GM12878 (cell line): Measurements from ENCODE around the gene RUFY3. TPM values are rescaled to one million over a fixed set of nuclear protein-coding genes. Genes with fewer than 3 reads are reported as not detected.

Source experiments
- BCL11A ChIP-seq: IDR thresholded peaks from 2 replicates; pipeline ENCODE4 v1.6.1; 2011; ENCODE audit warnings: low read depth, low read length
- CBX3 ChIP-seq: fragments of 200-600 bp; sonication (generic); IDR thresholded peaks from 2 replicates; pipeline ENCODE4 v1.6.1; 2016; ENCODE audit warnings: low read depth, borderline replicate concordance
- CHD4 ChIP-seq: fragments of 200-600 bp; sonication (generic); IDR thresholded peaks from 2 replicates; pipeline ENCODE4 v1.6.1; 2016; ENCODE audit warnings: mild to moderate bottlenecking
- IRF4 ChIP-seq: IDR thresholded peaks from 2 replicates; pipeline ENCODE4 v1.6.1; 2011; ENCODE audit warnings: low read depth, low read length
- NR2F1 ChIP-seq: fragments of 450-650 bp; conservative IDR thresholded peaks from 2 replicates; pipeline ENCODE4 v1.6.1; 2017; ENCODE audit warnings: mild to moderate bottlenecking
- RAD51 ChIP-seq: fragments of 450-650 bp; IDR thresholded peaks from 2 replicates; pipeline ENCODE4 v1.6.1; 2016; ENCODE audit warnings: moderate library complexity, mild to moderate bottlenecking, inconsistent platforms
- RBBP5 ChIP-seq: fragments of 200-600 bp; sonication (generic); conservative IDR thresholded peaks from 2 replicates; pipeline ENCODE4 v1.6.1; 2016
- SMC3 ChIP-seq: IDR thresholded peaks from 2 replicates; pipeline ENCODE4 v1.6.1; 2011; ENCODE audit warnings: low read length, improper control_type of control experiment, borderline replicate concordance
- SREBF1 ChIP-seq: IDR thresholded peaks from 2 replicates; pipeline ENCODE4 v1.6.1; 2012; ENCODE audit warnings: mild to moderate bottlenecking, low read length
- polyA plus RNA-seq, 11 experiments: library from polyadenylated mRNA; depleted of rRNA in 4 of 11; unstranded in 6 of 11; stranded (reverse) in 5 of 11; fragments of >200 nt; fragmentation: Nextera tagmentation in 4 of 11; fragmentation: Illumina TruSeq in 1 of 11; extraction: Ambion mirVana in 4 of 11; extraction: Trizol in 1 of 11; gene quantifications; 1 replicate in 1 of 11; 2 replicates in 10 of 11; pipeline versions ENCODE4 v1.2.1 to v1.2.3, GENCODE V29; 2011 to 2016; ENCODE audit warnings: inconsistent platforms in 2 of 11, missing spikeins in 2 of 11, low read depth in 1 of 11
- total RNA-seq, 4 experiments: library from RNA; depleted of rRNA in 3 of 4; stranded (reverse); fragments of >200 nt in 3 of 4; fragmentation: Illumina TruSeq in 1 of 4; extraction: Trizol in 1 of 4; gene quantifications; 2 replicates each; pipeline versions ENCODE4 v1.2.1 to v1.2.3, GENCODE V29; 2013 to 2021
- TF ChIP-seq, protein P1 (sequence below): IDR thresholded peaks from 2 replicates; pipeline ENCODE4 v1.6.1; 2011; ENCODE audit warnings: low read depth, low read length, improper control_type of control experiment, borderline replicate concordance
- TF ChIP-seq, protein P2 (sequence below): fragments of 450-650 bp; formaldehyde crosslinking; IDR thresholded peaks from 2 replicates; pipeline ENCODE4 v1.4.0; 2020; ENCODE audit warnings: mild to moderate bottlenecking, moderate library complexity
- TF ChIP-seq, protein P3 (sequence below): IDR thresholded peaks from 2 replicates; pipeline ENCODE4 v1.6.1; 2012; ENCODE audit warnings: mild to moderate bottlenecking, low read depth, low read length
- TF ChIP-seq, protein P4 (sequence below): fragments of 450-650 bp; conservative IDR thresholded peaks from 2 replicates; pipeline ENCODE4 v1.6.1; 2017; ENCODE audit warnings: mild to moderate bottlenecking, moderate library complexity
- TF ChIP-seq, protein P5 (sequence below): fragments of 450-650 bp; IDR thresholded peaks from 2 replicates; pipeline ENCODE4 v1.6.1; 2017; ENCODE audit warnings: mild to moderate bottlenecking, moderate library complexity

RUFY3 gene
- total and polyA plus RNA-seq, 10 of the 15 experiments (the other 5 are each of a cell fraction or from before 2014, with no cell fraction given), result 5.1 to 28.3 (median 13.1) TPM

DNA sequence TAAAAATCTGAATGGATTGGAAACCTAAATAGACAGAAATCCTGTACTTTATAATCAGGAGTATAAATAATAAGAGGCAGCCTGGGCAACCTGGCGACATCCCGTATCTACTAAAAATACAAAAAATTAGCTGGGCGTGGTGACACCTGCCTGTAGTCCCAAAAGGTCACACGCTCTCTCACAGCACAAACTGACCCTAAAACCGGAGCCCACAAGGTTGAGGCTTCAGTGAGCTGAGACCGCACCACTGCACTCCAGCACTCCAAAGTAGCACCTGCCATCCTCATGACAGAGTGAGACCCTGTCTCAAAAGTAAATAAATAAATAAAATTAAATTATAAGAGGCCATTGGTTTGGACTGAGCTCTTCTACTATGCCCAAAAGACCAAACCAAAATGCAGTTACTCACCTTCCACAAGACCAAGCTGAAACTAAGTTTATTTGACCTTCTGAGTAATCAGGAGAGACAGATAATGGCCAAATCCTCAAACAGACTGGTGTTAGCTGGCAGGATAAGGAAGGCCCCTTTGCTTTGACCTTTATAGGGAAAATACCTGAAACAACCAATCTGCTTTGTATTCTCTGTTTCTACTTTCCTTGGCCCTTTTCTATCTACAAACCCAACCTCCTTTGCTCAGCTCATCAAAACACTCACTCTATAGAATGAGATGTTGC, 121.1 kb downstream of the RUFY3 start (continued):
- TF ChIP-seq SREBF1 (no peak), RBBP5 (no peak), NR2F1 (peak; percentile 84), CBX3 (no peak), IRF4 (0 out of 2 replicates have a peak, but pooled peaks have one; percentile 23), BCL11A (peak; percentile 51; the same call in 1 of the 2 replicates), RAD51 (no peak), SMC3 (no peak), CHD4 (no peak)
- TF ChIP-seq, protein P1, sequence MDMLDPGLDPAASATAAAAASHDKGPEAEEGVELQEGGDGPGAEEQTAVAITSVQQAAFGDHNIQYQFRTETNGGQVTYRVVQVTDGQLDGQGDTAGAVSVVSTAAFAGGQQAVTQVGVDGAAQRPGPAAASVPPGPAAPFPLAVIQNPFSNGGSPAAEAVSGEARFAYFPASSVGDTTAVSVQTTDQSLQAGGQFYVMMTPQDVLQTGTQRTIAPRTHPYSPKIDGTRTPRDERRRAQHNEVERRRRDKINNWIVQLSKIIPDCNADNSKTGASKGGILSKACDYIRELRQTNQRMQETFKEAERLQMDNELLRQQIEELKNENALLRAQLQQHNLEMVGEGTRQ, result no peak
- TF ChIP-seq, protein P2, sequence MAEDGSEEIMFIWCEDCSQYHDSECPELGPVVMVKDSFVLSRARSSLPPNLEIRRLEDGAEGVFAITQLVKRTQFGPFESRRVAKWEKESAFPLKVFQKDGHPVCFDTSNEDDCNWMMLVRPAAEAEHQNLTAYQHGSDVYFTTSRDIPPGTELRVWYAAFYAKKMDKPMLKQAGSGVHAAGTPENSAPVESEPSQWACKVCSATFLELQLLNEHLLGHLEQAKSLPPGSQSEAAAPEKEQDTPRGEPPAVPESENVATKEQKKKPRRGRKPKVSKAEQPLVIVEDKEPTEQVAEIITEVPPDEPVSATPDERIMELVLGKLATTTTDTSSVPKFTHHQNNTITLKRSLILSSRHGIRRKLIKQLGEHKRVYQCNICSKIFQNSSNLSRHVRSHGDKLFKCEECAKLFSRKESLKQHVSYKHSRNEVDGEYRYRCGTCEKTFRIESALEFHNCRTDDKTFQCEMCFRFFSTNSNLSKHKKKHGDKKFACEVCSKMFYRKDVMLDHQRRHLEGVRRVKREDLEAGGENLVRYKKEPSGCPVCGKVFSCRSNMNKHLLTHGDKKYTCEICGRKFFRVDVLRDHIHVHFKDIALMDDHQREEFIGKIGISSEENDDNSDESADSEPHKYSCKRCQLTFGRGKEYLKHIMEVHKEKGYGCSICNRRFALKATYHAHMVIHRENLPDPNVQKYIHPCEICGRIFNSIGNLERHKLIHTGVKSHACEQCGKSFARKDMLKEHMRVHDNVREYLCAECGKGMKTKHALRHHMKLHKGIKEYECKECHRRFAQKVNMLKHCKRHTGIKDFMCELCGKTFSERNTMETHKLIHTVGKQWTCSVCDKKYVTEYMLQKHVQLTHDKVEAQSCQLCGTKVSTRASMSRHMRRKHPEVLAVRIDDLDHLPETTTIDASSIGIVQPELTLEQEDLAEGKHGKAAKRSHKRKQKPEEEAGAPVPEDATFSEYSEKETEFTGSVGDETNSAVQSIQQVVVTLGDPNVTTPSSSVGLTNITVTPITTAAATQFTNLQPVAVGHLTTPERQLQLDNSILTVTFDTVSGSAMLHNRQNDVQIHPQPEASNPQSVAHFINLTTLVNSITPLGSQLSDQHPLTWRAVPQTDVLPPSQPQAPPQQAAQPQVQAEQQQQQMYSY (CRISPR knock-in tag), result no peak
- TF ChIP-seq, protein P3, sequence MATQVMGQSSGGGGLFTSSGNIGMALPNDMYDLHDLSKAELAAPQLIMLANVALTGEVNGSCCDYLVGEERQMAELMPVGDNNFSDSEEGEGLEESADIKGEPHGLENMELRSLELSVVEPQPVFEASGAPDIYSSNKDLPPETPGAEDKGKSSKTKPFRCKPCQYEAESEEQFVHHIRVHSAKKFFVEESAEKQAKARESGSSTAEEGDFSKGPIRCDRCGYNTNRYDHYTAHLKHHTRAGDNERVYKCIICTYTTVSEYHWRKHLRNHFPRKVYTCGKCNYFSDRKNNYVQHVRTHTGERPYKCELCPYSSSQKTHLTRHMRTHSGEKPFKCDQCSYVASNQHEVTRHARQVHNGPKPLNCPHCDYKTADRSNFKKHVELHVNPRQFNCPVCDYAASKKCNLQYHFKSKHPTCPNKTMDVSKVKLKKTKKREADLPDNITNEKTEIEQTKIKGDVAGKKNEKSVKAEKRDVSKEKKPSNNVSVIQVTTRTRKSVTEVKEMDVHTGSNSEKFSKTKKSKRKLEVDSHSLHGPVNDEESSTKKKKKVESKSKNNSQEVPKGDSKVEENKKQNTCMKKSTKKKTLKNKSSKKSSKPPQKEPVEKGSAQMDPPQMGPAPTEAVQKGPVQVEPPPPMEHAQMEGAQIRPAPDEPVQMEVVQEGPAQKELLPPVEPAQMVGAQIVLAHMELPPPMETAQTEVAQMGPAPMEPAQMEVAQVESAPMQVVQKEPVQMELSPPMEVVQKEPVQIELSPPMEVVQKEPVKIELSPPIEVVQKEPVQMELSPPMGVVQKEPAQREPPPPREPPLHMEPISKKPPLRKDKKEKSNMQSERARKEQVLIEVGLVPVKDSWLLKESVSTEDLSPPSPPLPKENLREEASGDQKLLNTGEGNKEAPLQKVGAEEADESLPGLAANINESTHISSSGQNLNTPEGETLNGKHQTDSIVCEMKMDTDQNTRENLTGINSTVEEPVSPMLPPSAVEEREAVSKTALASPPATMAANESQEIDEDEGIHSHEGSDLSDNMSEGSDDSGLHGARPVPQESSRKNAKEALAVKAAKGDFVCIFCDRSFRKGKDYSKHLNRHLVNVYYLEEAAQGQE, result no peak
- TF ChIP-seq, protein P4, sequence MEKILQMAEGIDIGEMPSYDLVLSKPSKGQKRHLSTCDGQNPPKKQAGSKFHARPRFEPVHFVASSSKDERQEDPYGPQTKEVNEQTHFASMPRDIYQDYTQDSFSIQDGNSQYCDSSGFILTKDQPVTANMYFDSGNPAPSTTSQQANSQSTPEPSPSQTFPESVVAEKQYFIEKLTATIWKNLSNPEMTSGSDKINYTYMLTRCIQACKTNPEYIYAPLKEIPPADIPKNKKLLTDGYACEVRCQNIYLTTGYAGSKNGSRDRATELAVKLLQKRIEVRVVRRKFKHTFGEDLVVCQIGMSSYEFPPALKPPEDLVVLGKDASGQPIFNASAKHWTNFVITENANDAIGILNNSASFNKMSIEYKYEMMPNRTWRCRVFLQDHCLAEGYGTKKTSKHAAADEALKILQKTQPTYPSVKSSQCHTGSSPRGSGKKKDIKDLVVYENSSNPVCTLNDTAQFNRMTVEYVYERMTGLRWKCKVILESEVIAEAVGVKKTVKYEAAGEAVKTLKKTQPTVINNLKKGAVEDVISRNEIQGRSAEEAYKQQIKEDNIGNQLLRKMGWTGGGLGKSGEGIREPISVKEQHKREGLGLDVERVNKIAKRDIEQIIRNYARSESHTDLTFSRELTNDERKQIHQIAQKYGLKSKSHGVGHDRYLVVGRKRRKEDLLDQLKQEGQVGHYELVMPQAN, result no peak
- TF ChIP-seq, protein P5, sequence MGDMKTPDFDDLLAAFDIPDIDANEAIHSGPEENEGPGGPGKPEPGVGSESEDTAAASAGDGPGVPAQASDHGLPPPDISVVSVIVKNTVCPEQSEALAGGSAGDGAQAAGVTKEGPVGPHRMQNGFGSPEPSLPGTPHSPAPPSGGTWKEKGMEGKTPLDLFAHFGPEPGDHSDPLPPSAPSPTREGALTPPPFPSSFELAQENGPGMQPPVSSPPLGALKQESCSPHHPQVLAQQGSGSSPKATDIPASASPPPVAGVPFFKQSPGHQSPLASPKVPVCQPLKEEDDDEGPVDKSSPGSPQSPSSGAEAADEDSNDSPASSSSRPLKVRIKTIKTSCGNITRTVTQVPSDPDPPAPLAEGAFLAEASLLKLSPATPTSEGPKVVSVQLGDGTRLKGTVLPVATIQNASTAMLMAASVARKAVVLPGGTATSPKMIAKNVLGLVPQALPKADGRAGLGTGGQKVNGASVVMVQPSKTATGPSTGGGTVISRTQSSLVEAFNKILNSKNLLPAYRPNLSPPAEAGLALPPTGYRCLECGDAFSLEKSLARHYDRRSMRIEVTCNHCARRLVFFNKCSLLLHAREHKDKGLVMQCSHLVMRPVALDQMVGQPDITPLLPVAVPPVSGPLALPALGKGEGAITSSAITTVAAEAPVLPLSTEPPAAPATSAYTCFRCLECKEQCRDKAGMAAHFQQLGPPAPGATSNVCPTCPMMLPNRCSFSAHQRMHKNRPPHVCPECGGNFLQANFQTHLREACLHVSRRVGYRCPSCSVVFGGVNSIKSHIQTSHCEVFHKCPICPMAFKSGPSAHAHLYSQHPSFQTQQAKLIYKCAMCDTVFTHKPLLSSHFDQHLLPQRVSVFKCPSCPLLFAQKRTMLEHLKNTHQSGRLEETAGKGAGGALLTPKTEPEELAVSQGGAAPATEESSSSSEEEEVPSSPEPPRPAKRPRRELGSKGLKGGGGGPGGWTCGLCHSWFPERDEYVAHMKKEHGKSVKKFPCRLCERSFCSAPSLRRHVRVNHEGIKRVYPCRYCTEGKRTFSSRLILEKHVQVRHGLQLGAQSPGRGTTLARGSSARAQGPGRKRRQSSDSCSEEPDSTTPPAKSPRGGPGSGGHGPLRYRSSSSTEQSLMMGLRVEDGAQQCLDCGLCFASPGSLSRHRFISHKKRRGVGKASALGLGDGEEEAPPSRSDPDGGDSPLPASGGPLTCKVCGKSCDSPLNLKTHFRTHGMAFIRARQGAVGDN, result no peak
